K562 (cell line): Measurements from ENCODE around the gene URGCP. TPM values are rescaled to one million over a fixed set of nuclear protein-coding genes. Genes with fewer than 3 reads are reported as not detected.

ENCODE experiments used
- ARNT ChIP-seq, 2 experiments: fragments of 450-650 bp; IDR thresholded peaks; 2 replicates each; pipeline ENCODE4 v1.6.1; 2016; ENCODE audit warnings: mild to moderate bottlenecking in 1 of 2
- DNMT1 ChIP-seq: fragments of 450-650 bp; IDR thresholded peaks from 2 replicates; pipeline ENCODE4 v1.6.1; 2016; ENCODE audit warnings: antibody characterized with exemption, mild to moderate bottlenecking
- EWSR1 ChIP-seq: fragments of 450-650 bp; IDR thresholded peaks from 2 replicates; pipeline ENCODE4 v1.6.1; 2018; ENCODE audit warnings: borderline replicate concordance, mild to moderate bottlenecking, low read depth, moderate library complexity; ENCODE audit not compliant: partially characterized antibody
- FOXK2 ChIP-seq, 2 experiments: fragments of 450-650 bp; IDR thresholded peaks in 1 of 2; conservative IDR thresholded peaks in 1 of 2; 2 replicates each; pipeline ENCODE4 v1.6.1; 2016; ENCODE audit warnings: low read depth in 2 of 2, mild to moderate bottlenecking in 1 of 2
- KLF10 ChIP-seq: fragments of 250-450 bp; sonication (Bioruptor Pico); IDR thresholded peaks from 2 replicates; pipeline ENCODE4 v1.6.1; 2021; ENCODE audit warnings: matching md5 sums
- MAFF ChIP-seq: IDR thresholded peaks from 2 replicates; pipeline ENCODE4 v1.6.1; 2012; ENCODE audit warnings: low read length, improper control_type of control experiment
- MTA1 ChIP-seq: fragments of 450-650 bp; IDR thresholded peaks from 2 replicates; pipeline ENCODE4 v1.6.1; 2017; ENCODE audit warnings: borderline replicate concordance
- NFE2 ChIP-seq: IDR thresholded peaks from 2 replicates; pipeline ENCODE4 v1.6.1; 2014; ENCODE audit warnings: antibody characterized with exemption, low read depth
- NFXL1 ChIP-seq: fragments of 450-650 bp; formaldehyde crosslinking; IDR thresholded peaks from 2 replicates; pipeline ENCODE4 v1.4.0; 2021; ENCODE audit warnings: mild to moderate bottlenecking
- PYGO2 ChIP-seq: fragments of 450-650 bp; IDR thresholded peaks from 2 replicates; pipeline ENCODE4 v1.6.1; 2016; ENCODE audit warnings: mild to moderate bottlenecking, missing genetic modification characterization, moderate library complexity, missing compliant biosample characterization
- TCF7L2 ChIP-seq: fragments of 150-350 bp; IDR thresholded peaks from 2 replicates; pipeline ENCODE4 v1.6.1; 2016; ENCODE audit warnings: low read depth, mild to moderate bottlenecking, low read length, moderate library complexity
- ZFPM2 ChIP-seq: fragments of 250-450 bp; sonication (Bioruptor Pico); IDR thresholded peaks from 2 replicates; pipeline ENCODE4 v1.5.1; 2022; ENCODE audit warnings: mild to moderate bottlenecking
- ZNF24 ChIP-seq: fragments of 450-650 bp; IDR thresholded peaks from 2 replicates; pipeline ENCODE4 v1.6.1; 2016
- polyA plus RNA-seq, 8 experiments: library from polyadenylated mRNA; depleted of rRNA in 4 of 8; stranded (reverse) in 5 of 8; unstranded in 3 of 8; fragments of >200 nt; fragmentation: Nextera tagmentation in 2 of 8; fragmentation: Illumina TruSeq in 1 of 8; extraction: Ambion mirVana in 2 of 8; extraction: Trizol in 1 of 8; gene quantifications; 2 replicates each; pipeline versions ENCODE4 v1.2.1 to v1.2.3, GENCODE V29; 2011 to 2014; ENCODE audit warnings: inconsistent platforms in 1 of 8, missing spikeins in 1 of 8
- total RNA-seq, 7 experiments: library from RNA; depleted of rRNA in 6 of 7; stranded (reverse); fragments of >200 nt in 6 of 7; fragmentation: Illumina TruSeq in 2 of 7; extraction: Trizol in 2 of 7; gene quantifications; 2 replicates each; pipeline versions ENCODE4 v1.2.1 to v1.2.3, GENCODE V29; 2011 to 2021; ENCODE audit warnings: low replicate concordance in 1 of 7
- TF ChIP-seq, protein P1 (sequence below), 2 experiments: IDR thresholded peaks in 1 of 2; conservative IDR thresholded peaks in 1 of 2; 2 replicates each; pipeline ENCODE4 v1.6.1; 2016; ENCODE audit warnings: low read depth in 2 of 2, mild to moderate bottlenecking in 1 of 2, missing compliant biosample characterization in 1 of 2, missing genetic modification characterization in 1 of 2, moderate library complexity in 1 of 2
- TF ChIP-seq, protein P2 (sequence below), 2 experiments: fragments of 200-800 bp in 1 of 2; sonication (Bioruptor generic) in 1 of 2; sonication (generic) in 1 of 2; formaldehyde crosslinking in 1 of 2; IDR thresholded peaks in 1 of 2; conservative IDR thresholded peaks in 1 of 2; 2 replicates each; pipeline versions ENCODE4 v1.5.0 to v1.6.1; 2016 to 2020; ENCODE audit warnings: missing compliant biosample characterization in 1 of 2, missing genetic modification characterization in 1 of 2, missing genetic modification reagents in 1 of 2
- TF ChIP-seq, protein P3 (sequence below): fragments of 450-650 bp; IDR thresholded peaks from 2 replicates; pipeline ENCODE4 v1.6.1; 2016; ENCODE audit warnings: borderline replicate concordance
- TF ChIP-seq, protein P4 (sequence below), 2 experiments: fragments of 150-350 bp in 1 of 2; IDR thresholded peaks; 2 replicates each; pipeline ENCODE4 v1.6.1; 2012 to 2016; ENCODE audit warnings: low read depth in 2 of 2, low read length in 2 of 2, mild to moderate bottlenecking in 1 of 2, moderate library complexity in 1 of 2

The URGCP gene
- total and polyA plus RNA-seq, 9 of the 15 experiments (the other 6 are each of a cell fraction or from before 2014, with no cell fraction given) = 1.7 to 25.8 (median 12.5) TPM

DNA sequence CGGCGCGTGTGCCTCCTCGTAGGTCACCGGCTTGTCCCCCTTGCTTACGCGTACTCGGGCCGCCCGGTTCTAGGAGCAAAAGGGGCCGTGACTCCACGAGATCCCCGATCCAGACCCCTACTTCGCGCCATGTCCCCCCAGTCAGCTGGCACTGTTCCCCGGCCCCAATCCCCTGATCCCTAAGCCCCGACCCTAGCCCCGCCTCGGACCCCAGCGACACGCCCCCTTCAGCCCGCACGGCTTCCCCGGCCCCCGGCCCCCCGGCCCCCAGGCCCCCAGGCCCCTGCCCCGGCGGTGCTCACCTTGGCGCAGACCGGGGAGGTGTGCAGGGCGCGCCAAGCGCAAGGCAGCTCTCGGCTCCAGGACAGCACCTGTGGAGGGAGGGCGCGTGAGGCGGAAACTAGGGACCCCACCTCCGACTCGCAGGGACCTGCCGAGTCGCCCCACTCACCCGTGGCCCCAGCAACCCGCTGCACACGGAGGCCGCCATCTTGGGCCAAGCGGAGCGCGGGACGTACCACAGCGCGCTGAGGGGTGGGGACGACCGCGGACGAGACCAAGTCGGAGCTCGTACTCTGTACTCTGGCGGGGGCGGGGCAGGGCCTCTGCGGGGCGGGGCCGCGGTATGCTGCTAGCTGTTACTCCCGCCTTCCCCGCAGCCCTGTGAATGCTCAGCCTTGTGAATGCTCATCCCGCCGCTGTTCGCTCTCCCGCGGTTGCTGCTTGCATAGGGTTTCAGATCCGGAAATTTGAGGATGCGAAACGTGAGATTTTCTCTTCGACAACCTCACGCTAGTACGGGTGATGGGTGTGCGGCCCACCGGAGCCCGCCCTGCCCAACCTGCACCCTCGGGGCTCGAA lies 37.2 kb downstream of the URGCP start, which contains the start of gene MRPS24 (continued):
- TF ChIP-seq, protein P1, sequence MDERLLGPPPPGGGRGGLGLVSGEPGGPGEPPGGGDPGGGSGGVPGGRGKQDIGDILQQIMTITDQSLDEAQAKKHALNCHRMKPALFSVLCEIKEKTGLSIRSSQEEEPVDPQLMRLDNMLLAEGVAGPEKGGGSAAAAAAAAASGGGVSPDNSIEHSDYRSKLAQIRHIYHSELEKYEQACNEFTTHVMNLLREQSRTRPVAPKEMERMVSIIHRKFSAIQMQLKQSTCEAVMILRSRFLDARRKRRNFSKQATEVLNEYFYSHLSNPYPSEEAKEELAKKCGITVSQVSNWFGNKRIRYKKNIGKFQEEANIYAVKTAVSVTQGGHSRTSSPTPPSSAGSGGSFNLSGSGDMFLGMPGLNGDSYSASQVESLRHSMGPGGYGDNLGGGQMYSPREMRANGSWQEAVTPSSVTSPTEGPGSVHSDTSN (CRISPR knock-in tag; IDR thresholded peaks at IDR 0.05; ENCODE audit: low read depth) = no peak
- TF ChIP-seq, protein P1 (tag; conservative IDR thresholded peaks at IDR 0.05; ENCODE audit: low read depth) = no peak
- TF ChIP-seq TCF7L2 (peak; percentile 93), DNMT1 (no peak), FOXK2 (conservative IDR thresholded peaks at IDR 0.05 in 1 of 2, IDR thresholded peaks at IDR 0.05 in 1 of 2; ENCODE audit: low read depth in 2 of 2) (peak in 1 of 2 experiments; percentile 99; a peak in 2 of 4 replicates), ARNT (IDR thresholded peaks at IDR 0.05) (no peak), MTA1 (no peak), NFXL1 (CRISPR knock-in tag) (no peak), PYGO2 (no peak), ZFPM2 (CRISPR knock-in tag) (no peak), ZNF24 (no peak), EWSR1 (no peak), MAFF (peak; percentile 35; the same call in 1 of the 2 replicates), NFE2 (no peak; the same call in 1 of the 2 replicates), KLF10 (CRISPR knock-in tag) (no peak)
- TF ChIP-seq, protein P2, sequence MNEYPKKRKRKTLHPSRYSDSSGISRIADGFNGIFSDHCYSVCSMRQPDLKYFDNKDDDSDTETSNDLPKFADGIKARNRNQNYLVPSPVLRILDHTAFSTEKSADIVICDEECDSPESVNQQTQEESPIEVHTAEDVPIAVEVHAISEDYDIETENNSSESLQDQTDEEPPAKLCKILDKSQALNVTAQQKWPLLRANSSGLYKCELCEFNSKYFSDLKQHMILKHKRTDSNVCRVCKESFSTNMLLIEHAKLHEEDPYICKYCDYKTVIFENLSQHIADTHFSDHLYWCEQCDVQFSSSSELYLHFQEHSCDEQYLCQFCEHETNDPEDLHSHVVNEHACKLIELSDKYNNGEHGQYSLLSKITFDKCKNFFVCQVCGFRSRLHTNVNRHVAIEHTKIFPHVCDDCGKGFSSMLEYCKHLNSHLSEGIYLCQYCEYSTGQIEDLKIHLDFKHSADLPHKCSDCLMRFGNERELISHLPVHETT (CRISPR knock-in tag; conservative IDR thresholded peaks at IDR 0.05 in 1 of 2, IDR thresholded peaks at IDR 0.05 in 1 of 2) = no peak
- TF ChIP-seq, protein P3, sequence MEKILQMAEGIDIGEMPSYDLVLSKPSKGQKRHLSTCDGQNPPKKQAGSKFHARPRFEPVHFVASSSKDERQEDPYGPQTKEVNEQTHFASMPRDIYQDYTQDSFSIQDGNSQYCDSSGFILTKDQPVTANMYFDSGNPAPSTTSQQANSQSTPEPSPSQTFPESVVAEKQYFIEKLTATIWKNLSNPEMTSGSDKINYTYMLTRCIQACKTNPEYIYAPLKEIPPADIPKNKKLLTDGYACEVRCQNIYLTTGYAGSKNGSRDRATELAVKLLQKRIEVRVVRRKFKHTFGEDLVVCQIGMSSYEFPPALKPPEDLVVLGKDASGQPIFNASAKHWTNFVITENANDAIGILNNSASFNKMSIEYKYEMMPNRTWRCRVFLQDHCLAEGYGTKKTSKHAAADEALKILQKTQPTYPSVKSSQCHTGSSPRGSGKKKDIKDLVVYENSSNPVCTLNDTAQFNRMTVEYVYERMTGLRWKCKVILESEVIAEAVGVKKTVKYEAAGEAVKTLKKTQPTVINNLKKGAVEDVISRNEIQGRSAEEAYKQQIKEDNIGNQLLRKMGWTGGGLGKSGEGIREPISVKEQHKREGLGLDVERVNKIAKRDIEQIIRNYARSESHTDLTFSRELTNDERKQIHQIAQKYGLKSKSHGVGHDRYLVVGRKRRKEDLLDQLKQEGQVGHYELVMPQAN = no peak; the same call in 1 of the 2 replicates
- TF ChIP-seq, protein P4, sequence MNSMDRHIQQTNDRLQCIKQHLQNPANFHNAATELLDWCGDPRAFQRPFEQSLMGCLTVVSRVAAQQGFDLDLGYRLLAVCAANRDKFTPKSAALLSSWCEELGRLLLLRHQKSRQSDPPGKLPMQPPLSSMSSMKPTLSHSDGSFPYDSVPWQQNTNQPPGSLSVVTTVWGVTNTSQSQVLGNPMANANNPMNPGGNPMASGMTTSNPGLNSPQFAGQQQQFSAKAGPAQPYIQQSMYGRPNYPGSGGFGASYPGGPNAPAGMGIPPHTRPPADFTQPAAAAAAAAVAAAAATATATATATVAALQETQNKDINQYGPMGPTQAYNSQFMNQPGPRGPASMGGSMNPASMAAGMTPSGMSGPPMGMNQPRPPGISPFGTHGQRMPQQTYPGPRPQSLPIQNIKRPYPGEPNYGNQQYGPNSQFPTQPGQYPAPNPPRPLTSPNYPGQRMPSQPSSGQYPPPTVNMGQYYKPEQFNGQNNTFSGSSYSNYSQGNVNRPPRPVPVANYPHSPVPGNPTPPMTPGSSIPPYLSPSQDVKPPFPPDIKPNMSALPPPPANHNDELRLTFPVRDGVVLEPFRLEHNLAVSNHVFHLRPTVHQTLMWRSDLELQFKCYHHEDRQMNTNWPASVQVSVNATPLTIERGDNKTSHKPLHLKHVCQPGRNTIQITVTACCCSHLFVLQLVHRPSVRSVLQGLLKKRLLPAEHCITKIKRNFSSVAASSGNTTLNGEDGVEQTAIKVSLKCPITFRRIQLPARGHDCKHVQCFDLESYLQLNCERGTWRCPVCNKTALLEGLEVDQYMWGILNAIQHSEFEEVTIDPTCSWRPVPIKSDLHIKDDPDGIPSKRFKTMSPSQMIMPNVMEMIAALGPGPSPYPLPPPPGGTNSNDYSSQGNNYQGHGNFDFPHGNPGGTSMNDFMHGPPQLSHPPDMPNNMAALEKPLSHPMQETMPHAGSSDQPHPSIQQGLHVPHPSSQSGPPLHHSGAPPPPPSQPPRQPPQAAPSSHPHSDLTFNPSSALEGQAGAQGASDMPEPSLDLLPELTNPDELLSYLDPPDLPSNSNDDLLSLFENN (IDR thresholded peaks at IDR 0.05; ENCODE audit: low read depth in 2 of 2, low read length in 2 of 2) = no peak; a peak in 1 of 4 replicates
